ENCODE data around the gene DDR2.

The DDR2 gene

GRCh38 chr1:162706606-162707005 lies 74.3 kb downstream of the DDR2 start:
- H3K4me3 ChIP-seq (ENCODE audit: low read depth, low read length) = no peak overlapping the region
- H3K4me1 ChIP-seq = peaks cover 48% of the 10 kb centered on the region
- peaks cover 19% of the 10 kb centered on the region for H3K36me3 ChIP-seq
- H3K9me3 ChIP-seq = no peaks in the 10 kb centered on the region
- no peak for TF ChIP-seq CTCF (IDR thresholded peaks at IDR 0.05; ENCODE audit: low read depth, low read length)
- H3K27me3 ChIP-seq = no peaks in the 10 kb centered on the region
- DNase-seq = no peak

GRCh38 chr1:162708286-162708685 lies 76.0 kb downstream of the DDR2 start:
- H3K4me3 ChIP-seq (ENCODE audit: low read depth, low read length) = no peak overlapping the region
- no peak for TF ChIP-seq CTCF (IDR thresholded peaks at IDR 0.05; ENCODE audit: low read depth, low read length)
- peaks cover 19% of the 10 kb centered on the region for H3K36me3 ChIP-seq
- H3K9me3 ChIP-seq = no peaks in the 10 kb centered on the region
- DNase-seq = no peak
- H3K4me1 ChIP-seq = peaks cover 37% of the 10 kb centered on the region
- no peaks in the 10 kb centered on the region for H3K27me3 ChIP-seq

- no peaks in the 10 kb centered on the region for H3K9me3 ChIP-seq
- no peak for TF ChIP-seq CTCF (IDR thresholded peaks at IDR 0.05; ENCODE audit: low read depth, low read length)
- DNase-seq = no peak
- H3K4me3 ChIP-seq (ENCODE audit: low read depth, low read length) = no peak overlapping the region
- H3K27me3 ChIP-seq = no peaks in the 10 kb centered on the region
- H3K4me1 ChIP-seq = peaks cover 30% of the 10 kb centered on the region
- H3K36me3 ChIP-seq = peaks cover 19% of the 10 kb centered on the region
Observed at GRCh38 chr1:162709132-162709860, 77.0 kb downstream of the DDR2 start.

GRCh38 chr1:162709870-162710269 lies 77.6 kb downstream of the DDR2 start:
- TF ChIP-seq CTCF (IDR thresholded peaks at IDR 0.05; ENCODE audit: low read depth, low read length) = no peak
- peaks cover 26% of the 10 kb centered on the region for H3K4me1 ChIP-seq
- peaks cover 19% of the 10 kb centered on the region for H3K36me3 ChIP-seq
- no peaks in the 10 kb centered on the region for H3K9me3 ChIP-seq
- DNase-seq = no peak
- H3K27me3 ChIP-seq = no peaks in the 10 kb centered on the region
- no peak overlapping the region for H3K4me3 ChIP-seq (ENCODE audit: low read depth, low read length)

- DNase-seq = no peak
- no peaks in the 10 kb centered on the region for H3K27me3 ChIP-seq
- TF ChIP-seq CTCF (IDR thresholded peaks at IDR 0.05; ENCODE audit: low read depth, low read length) = no peak
Observed at GRCh38 chr1:162710345-162710744, 78.1 kb downstream of the DDR2 start.

GRCh38 chr1:162710780-162711465 lies 78.7 kb downstream of the DDR2 start:
- Histone ChIP-seq H3K9me3 (no peaks in the 10 kb centered on the region), H3K4me1 (peaks cover 18% of the 10 kb centered on the region), H3K36me3 (peaks cover 8% of the 10 kb centered on the region), H3K27me3 (no peaks in the 10 kb centered on the region), H3K4me3 (ENCODE audit: low read depth, low read length) (no peak overlapping the region)
- TF ChIP-seq CTCF (IDR thresholded peaks at IDR 0.05; ENCODE audit: low read depth, low read length) = no peak
- DNase-seq = no peak

More at GRCh38 chr1:162710345-162710744, 78.1 kb downstream of the DDR2 start:
- Histone ChIP-seq H3K4me3 (ENCODE audit: low read depth, low read length) (no peak overlapping the region), H3K4me1 (peaks cover 22% of the 10 kb centered on the region), H3K9me3 (no peaks in the 10 kb centered on the region), H3K36me3 (peaks cover 14% of the 10 kb centered on the region)

Data from BE2C (cell line).